HG03565 (cell line): ENCODE results near the gene FRZB.

Experiments used
- ATAC-seq: cut with Tn5 transposase; IDR thresholded peaks from one replicate; pipeline ENCODE4 v1.9.1; 2021; ENCODE audit warnings: mild to moderate bottlenecking, moderate library complexity; ENCODE audit not compliant: unreplicated experiment

FRZB gene

DNA sequence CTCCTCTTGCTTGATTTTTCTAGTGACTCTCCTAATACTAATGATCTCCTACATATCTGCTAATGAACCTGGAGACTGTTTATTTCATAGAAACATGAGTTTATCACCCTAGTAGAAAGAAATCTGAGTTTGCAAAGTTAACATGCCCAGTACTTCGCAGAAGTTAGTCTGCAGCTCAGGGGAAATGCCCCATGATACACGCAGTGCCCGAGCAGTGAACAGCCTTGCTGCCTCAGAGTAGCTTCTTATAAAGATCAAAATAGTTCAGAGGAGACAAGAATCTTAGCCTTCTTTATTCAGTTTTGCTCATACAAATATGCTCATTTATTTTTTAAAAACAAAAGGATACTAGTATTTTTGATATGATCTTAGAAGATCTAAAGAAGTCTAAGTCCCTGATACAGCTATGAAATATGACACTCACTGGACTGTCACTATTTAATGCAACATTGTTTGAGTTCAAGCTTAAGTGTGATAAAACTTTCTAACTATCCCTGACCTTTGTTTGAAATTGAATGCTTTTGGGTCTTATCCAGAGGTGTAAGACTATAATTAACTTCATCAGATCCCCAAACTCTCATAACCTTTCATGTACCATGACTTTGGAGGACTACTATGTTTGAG lies 20.5 kb downstream of the FRZB start:
- no peak for ATAC-seq

DNA sequence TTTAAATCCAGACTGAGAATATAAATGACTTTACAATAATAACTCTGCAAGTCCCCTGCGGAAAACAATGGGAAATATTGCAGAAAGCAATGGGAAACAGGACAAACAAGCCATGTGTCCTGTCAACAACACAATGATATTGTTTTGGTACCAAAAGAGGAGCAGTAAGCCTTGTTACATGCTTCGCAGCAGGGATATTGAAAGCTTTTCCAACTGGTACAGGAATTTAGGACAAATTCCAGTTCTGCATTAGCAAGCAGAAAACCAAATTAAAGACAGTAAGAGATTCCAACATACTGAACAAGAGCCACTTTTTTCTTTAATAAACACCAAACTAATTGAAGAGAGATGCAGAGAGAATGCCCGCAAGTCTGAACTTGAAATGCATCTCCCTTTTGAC lies 30.0 kb downstream of the FRZB start:
- ATAC-seq, result no peak

- ATAC-seq, result no peak
Observed at GRCh38 chr2:182834293-182834692, 32.1 kb downstream of the FRZB start.

GRCh38 chr2:182833084-182833854 lies 33.2 kb downstream of the FRZB start:
- ATAC-seq, result no peak

- ATAC-seq, result no peak
Observed at GRCh38 chr2:182831921-182832320, 34.5 kb downstream of the FRZB start.

DNA sequence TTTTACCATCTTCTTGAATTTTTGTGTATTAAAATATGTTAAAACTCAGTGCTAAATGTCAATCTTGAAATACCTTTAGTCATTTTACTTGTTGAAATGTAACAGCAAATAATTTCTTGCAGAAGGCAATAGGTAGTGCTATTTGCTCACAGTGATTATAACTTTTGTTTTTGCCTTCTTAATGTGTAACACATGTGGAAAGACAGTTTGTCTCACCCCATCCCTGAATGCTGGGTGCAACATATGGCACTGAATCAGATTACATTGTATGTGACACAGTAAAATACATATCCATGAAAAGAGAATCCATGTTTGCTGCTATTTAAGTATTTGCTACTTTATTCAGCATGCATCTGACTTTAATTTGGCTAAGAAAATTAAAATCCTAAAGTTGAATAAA lies 35.3 kb downstream of the FRZB start:
- no peak for ATAC-seq

- no peak for ATAC-seq
Observed at GRCh38 chr2:182827182-182827879, 39.1 kb downstream of the FRZB start.

- no peak for ATAC-seq
Observed at GRCh38 chr2:182826496-182826895, 39.9 kb downstream of the FRZB start.

DNA sequence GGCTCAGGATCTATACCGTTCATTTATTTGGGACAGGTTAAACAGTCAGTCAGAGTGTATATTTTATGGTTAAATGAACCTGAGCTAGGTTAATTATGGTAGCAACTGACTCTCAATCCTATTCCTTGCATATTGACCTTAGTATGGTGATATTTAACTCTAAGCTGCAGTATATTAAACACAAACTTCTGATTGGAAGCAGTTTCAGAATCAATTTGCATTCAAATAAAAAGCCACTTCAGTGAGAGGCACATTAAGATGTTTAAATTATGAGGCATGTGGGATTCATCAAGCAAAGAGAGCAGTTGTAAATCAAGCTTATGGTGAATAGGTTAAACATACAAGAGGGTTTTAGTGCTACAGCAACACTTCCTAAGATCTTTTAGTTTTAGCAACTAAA lies 40.4 kb downstream of the FRZB start:
- no peak for ATAC-seq

- no peak for ATAC-seq
Observed at GRCh38 chr2:182824767-182825158, 41.7 kb downstream of the FRZB start.

DNA sequence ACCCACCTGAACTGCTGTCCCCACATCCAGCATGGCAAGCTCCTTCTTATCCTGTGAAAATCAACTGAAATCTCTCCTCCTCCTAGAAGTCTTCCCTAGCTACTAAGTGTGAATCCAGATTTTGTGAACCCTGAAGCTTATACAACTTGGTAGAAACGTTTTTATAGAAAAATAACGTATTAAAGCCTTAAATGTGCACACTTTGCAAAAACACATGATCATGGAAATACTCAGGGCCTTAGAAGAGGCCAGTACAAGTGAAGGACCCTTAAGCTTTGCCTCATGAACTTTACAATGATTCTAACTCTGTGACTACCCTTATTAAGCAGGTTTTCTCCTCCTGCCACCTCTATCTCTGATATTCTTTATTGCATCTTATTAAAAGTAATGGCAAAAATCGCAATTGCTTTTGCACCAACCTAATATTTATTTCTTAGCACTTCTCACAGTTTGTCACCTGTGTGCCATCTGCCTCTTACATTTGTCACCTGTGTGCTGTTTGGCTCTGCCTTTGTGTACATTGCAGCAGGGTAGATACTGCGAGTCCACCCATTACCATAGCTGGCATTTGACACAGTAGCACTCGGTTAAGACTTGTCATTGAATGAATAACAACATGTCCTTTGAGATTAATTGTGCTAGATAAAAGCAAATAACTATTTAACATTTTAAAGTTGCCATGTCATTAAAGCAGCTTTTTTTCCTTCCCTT lies 42.2 kb downstream of the FRZB start:
- no peak for ATAC-seq

- no peak for ATAC-seq
Observed at GRCh38 chr2:182822733-182823132, 43.7 kb downstream of the FRZB start.

GRCh38 chr2:182821182-182821581 lies 45.3 kb downstream of the FRZB start:
- no peak for ATAC-seq

- ATAC-seq, result no peak
Observed at GRCh38 chr2:182819412-182819811, 47.0 kb downstream of the FRZB start.

GRCh38 chr2:182818925-182819324 lies 47.5 kb downstream of the FRZB start:
- ATAC-seq, result no peak

- ATAC-seq, result no peak
Observed at GRCh38 chr2:182818501-182818900, 47.9 kb downstream of the FRZB start.

DNA sequence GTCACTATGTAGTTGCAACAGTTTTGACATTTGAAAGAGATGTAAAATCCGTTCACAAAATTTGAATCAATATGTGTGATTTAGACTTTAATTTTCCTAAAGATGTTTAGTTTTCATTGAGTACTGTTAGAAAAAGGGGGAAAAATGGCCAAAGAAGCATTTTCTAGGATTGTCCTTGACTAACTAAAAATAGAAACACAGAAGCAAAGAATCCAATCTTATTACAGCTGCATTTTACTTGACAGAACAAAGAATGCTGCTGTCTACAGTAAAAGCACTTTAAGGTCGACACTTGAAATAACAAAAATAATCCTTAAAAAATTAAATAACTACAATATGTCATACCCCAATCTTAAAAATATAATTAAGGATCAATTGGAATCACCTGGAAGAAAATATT lies 48.9 kb downstream of the FRZB start:
- ATAC-seq, result no peak

DNA sequence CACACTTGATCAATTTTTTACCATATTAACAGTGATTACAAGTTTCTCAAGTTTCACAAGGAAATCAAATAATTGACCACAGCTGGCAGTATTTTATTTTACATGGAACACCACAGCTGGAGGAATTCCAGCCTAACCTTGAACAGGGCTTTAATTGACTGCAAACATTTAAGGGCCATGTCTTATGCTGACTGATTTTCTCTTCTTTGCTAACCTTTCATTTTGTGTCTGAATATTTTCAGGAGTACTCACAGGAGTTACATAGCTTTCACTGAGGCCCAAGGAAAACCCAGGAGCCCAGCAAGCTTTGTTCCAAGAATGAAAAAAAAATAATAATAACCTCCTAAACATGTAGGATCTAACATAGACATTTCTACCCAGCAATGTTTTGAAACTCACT lies 49.6 kb downstream of the FRZB start:
- ATAC-seq, result no peak

- ATAC-seq, result no peak
Observed at GRCh38 chr2:182814804-182815203, 51.6 kb downstream of the FRZB start.

GRCh38 chr2:182814380-182814779 lies 52.1 kb downstream of the FRZB start:
- no peak for ATAC-seq

DNA sequence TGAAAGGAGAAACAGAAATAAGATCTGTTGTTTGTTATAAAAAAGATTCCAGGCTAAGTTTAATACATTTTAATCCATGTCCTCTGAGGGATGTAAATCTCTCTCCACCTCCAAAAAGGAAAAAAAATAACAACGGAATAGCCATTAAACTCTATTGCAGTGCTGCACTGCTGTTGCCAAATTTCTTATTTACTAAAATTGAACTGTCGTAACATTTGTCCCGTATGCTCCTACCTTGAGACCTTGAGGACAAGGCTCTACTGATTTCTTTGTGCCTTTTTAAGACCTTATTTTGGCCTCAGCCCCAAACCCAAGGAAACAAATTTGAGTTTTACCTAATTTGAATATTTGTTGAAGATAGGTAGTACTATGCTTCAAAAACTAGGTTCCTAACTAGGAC lies 56.4 kb downstream of the FRZB start:
- no peak for ATAC-seq

DNA sequence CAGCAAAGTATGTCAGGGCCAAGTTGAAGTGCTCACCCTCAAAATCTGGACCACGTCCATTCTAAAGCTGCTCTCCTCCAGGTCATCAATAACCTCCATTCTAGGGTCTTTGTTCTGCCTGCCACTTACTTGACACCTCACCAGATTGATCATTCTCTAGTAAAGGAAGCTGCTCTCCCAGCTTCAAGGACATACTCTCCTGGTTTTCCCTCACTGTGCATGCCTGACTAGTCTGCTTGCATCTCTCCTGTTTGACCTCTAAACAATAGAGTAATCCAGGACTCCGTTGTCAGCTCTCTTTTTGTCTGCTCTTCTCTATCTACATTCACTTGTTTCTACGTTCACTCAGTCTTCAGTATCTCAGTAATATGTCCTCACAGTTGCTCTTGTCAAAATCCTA lies 59.1 kb downstream of the FRZB start:
- ATAC-seq, result no peak
